K562 (cell line): Measurements from ENCODE around the gene AQP2. TPM values are rescaled to one million over a fixed set of nuclear protein-coding genes. Genes with fewer than 3 reads are reported as not detected.

Experiments used
- ATAC-seq: fragments of 200-7000 bp; cut with Tn5 transposase; 3 replicates; pipeline ENCODE4 v1.9.1; 2020; ENCODE audit warnings: moderate library complexity
- BruUV-seq: library from RNA; stranded (reverse); fragments of 400-500 nt; replicated peaks from 2 replicates; lab custom pipeline; 2021; lab: Mats Ljungman, UMichigan
- CTCF ChIA-PET: fragments of 300-600 bp; formaldehyde crosslinking; extraction: SDS; loops from one replicate; lab custom pipeline; 2021; ENCODE audit warnings: low intra/inter-chr PET ratio; lab: Yijun Ruan, JAX
- POLR2A ChIA-PET: fragments of 300-600, 350-650 bp; sonication (Branson Sonifier 250); formaldehyde crosslinking; extraction: SDS; loops from one replicate; lab custom pipeline; 2021; ENCODE audit warnings: antibody characterized with exemption, inconsistent platforms; lab: Yijun Ruan, JAX
- DNase-seq, 4 experiments: peaks; one replicate each; pipeline versions ENCODE4 v3.0.0 to v3.0.0-alpha.2; 2011 to 2018; ENCODE audit warnings: low spot score in 3 of 4, mixed read lengths in 3 of 4; ENCODE audit errors: extremely low read depth in 1 of 4
- FAIRE-seq: peaks from 2 replicates; lab custom pipeline; 2011; peaks lifted over from hg19 to GRCh38; lab: Jason Lieb, UNC
- H2AFZ ChIP-seq: 2 replicates; pipeline ENCODE4 v1.6.0; 2011; ENCODE audit warnings: low read depth, low read length, control low read depth, inconsistent platforms
- H3K27ac ChIP-seq: fragments of 200-600 bp; 3 replicates; pipeline ENCODE4 v1.8.0; 2011; ENCODE audit warnings: low read depth, mild to moderate bottlenecking, control low read depth, inconsistent platforms, low read length, moderate library complexity, mixed read lengths; ENCODE audit errors: extremely low read depth
- H3K27me3 ChIP-seq, 2 experiments: fragments of 300-600 bp in 1 of 2; 2 replicates in 1 of 2; 3 replicates in 1 of 2; pipeline versions ENCODE4 v1.6.0 to v1.8.0; 2011; ENCODE audit warnings: inconsistent platforms in 2 of 2, low read length in 2 of 2, mild to moderate bottlenecking in 1 of 2, mixed read lengths in 1 of 2, moderate library complexity in 1 of 2; ENCODE audit not compliant: control insufficient read depth in 2 of 2, insufficient read depth in 2 of 2
- H3K36me3 ChIP-seq: fragments of 300-600 bp; 3 replicates; pipeline ENCODE4 v1.8.0; 2011; ENCODE audit warnings: mild to moderate bottlenecking, low read length, inconsistent platforms; ENCODE audit not compliant: control insufficient read depth, insufficient read depth
- H3K4me1 ChIP-seq, 2 experiments: fragments of 200-600 bp in 1 of 2; replicated peaks in 1 of 2; 2 replicates in 1 of 2; 3 replicates in 1 of 2; pipeline versions ENCODE4 v1.5.1 to v1.8.0; 2011; ENCODE audit warnings: inconsistent platforms in 2 of 2, low read length in 2 of 2, mild to moderate bottlenecking in 1 of 2, mixed read lengths in 1 of 2, moderate library complexity in 1 of 2; ENCODE audit not compliant: control insufficient read depth in 2 of 2, insufficient read depth in 2 of 2
- H3K4me2 ChIP-seq: 2 replicates; pipeline ENCODE4 v1.6.1; 2011; ENCODE audit warnings: low read length, control low read depth, inconsistent platforms, mixed read lengths; ENCODE audit not compliant: insufficient read depth
- H3K4me3 ChIP-seq: fragments of 200-600 bp; sonication (generic), shearing (Covaris generic); 2 replicates; pipeline ENCODE4 v1.5.1; 2016; ENCODE audit warnings: control low read depth, inconsistent platforms
- H3K79me2 ChIP-seq: fragments of 200-600 bp; 3 replicates; pipeline ENCODE4 v1.8.0; 2011; ENCODE audit warnings: low read length, inconsistent platforms; ENCODE audit not compliant: control insufficient read depth, insufficient read depth
- H3K9ac ChIP-seq, 2 experiments: 2 replicates each; pipeline versions ENCODE4 v1.6.0 to v1.6.1; 2011; ENCODE audit warnings: low read depth in 2 of 2, low read length in 2 of 2, control low read depth in 1 of 2, inconsistent platforms in 1 of 2, mild to moderate bottlenecking in 1 of 2, mixed read lengths in 1 of 2; ENCODE audit not compliant: insufficient read depth in 1 of 2
- H3K9me1 ChIP-seq: one replicate; pipeline ENCODE4 v1.6.0; 2011; ENCODE audit warnings: inconsistent platforms, mild to moderate bottlenecking, low read length, moderate library complexity; ENCODE audit not compliant: control insufficient read depth, insufficient read depth
- H3K9me3 ChIP-seq: replicated peaks from 2 replicates; pipeline ENCODE4 v1.5.1; 2011; ENCODE audit warnings: low read depth, low read length, inconsistent platforms; ENCODE audit not compliant: control insufficient read depth, insufficient read depth
- H4K20me1 ChIP-seq: replicated peaks from 2 replicates; pipeline ENCODE4 v1.6.1; 2011; ENCODE audit warnings: low read length, inconsistent platforms, mixed read lengths; ENCODE audit not compliant: control insufficient read depth, insufficient read depth
- CHD2 ChIP-seq: IDR thresholded peaks from 2 replicates; pipeline ENCODE4 v1.6.1; 2011; ENCODE audit warnings: low read depth, low read length
- MBD1 ChIP-seq: fragments of 250-450 bp; sonication (Bioruptor Pico); IDR thresholded peaks from 2 replicates; pipeline ENCODE4 v1.8.0; 2022; ENCODE audit warnings: inconsistent platforms
- MEIS2 ChIP-seq: fragments of 450-650 bp; IDR thresholded peaks from 2 replicates; pipeline ENCODE4 v1.6.1; 2014; ENCODE audit warnings: mild to moderate bottlenecking; ENCODE audit not compliant: partially characterized antibody
- PPARD ChIP-seq: fragments of 250-450 bp; sonication (Bioruptor Pico); IDR thresholded peaks from 2 replicates; pipeline ENCODE4 v1.8.0; 2022; ENCODE audit warnings: inconsistent platforms, mild to moderate bottlenecking, moderate library complexity
- SRSF7 ChIP-seq: fragments of 200-400 bp; formaldehyde crosslinking; optimal IDR thresholded peaks from 2 replicates; pipeline ENCODE3; 2017; ENCODE audit warnings: mild to moderate bottlenecking, low read depth, low read length
- THRAP3 ChIP-seq: fragments of 450-650 bp; IDR thresholded peaks from 2 replicates; pipeline ENCODE4 v1.6.1; 2016; ENCODE audit warnings: mild to moderate bottlenecking, inconsistent platforms, borderline replicate concordance
- ZBTB33 ChIP-seq: sonication (generic); formaldehyde crosslinking; IDR thresholded peaks from 2 replicates; pipeline ENCODE4 v1.8.1; 2023; ENCODE audit warnings: mild to moderate bottlenecking, missing genetic modification reagents
- ZNF764 ChIP-seq: fragments of 250-450 bp; sonication (Bioruptor Pico); IDR thresholded peaks from 2 replicates; pipeline ENCODE4 v1.4.0; 2020; ENCODE audit warnings: low read depth, mild to moderate bottlenecking, moderate library complexity
- ZNF778 ChIP-seq: fragments of 450-650 bp; formaldehyde crosslinking; IDR thresholded peaks from 2 replicates; pipeline ENCODE4 v1.4.0; 2020; ENCODE audit warnings: mild to moderate bottlenecking, moderate library complexity
- WGBS: fragments of 100-300 bp; shearing (Covaris generic); methylation state at CpG from one replicate; pipeline ENCODE4 v1.1.6; 2016; ENCODE audit warnings: low coverage, mixed read lengths; ENCODE audit not compliant: insufficient coverage; ENCODE audit errors: missing lambda C conversion rate; 5-methylcytosine and 5-hydroxymethylcytosine counted together
- in situ Hi-C: fragments of 300-500 bp; cut with MboI; formaldehyde crosslinking; loops from 4 replicates; pipeline ENCODE4 v1.15.0; 2018; ENCODE audit warnings: inconsistent platforms, mixed read lengths
- intact Hi-C: fragments of 100-400 bp; cut with micrococcal nuclease; formaldehyde crosslinking; loops from 2 replicates; pipeline ENCODE4 v1.14.2; 2022
- polyA plus RNA-seq, 8 experiments: library from polyadenylated mRNA; depleted of rRNA in 4 of 8; stranded (reverse) in 5 of 8; unstranded in 3 of 8; fragments of >200 nt; fragmentation: Nextera tagmentation in 2 of 8; fragmentation: Illumina TruSeq in 1 of 8; extraction: Ambion mirVana in 2 of 8; extraction: Trizol in 1 of 8; gene quantifications; 2 replicates each; pipeline versions ENCODE4 v1.2.1 to v1.2.3, GENCODE V29; 2011 to 2014; ENCODE audit warnings: inconsistent platforms in 1 of 8, missing spikeins in 1 of 8
- total RNA-seq, 7 experiments: library from RNA; depleted of rRNA in 6 of 7; stranded (reverse); fragments of >200 nt in 6 of 7; fragmentation: Illumina TruSeq in 2 of 7; extraction: Trizol in 2 of 7; gene quantifications; 2 replicates each; pipeline versions ENCODE4 v1.2.1 to v1.2.3, GENCODE V29; 2011 to 2021; ENCODE audit warnings: low replicate concordance in 1 of 7
- TF ChIP-seq, protein P1 (sequence below): fragments of 250-450 bp; sonication (Bioruptor Pico); IDR thresholded peaks from 2 replicates; pipeline ENCODE4 v1.8.0; 2022; ENCODE audit warnings: moderate library complexity, mild to moderate bottlenecking, inconsistent platforms
- TF ChIP-seq, protein P2 (sequence below): fragments of 450-650 bp; IDR thresholded peaks from 2 replicates; pipeline ENCODE4 v1.6.1; 2017; ENCODE audit warnings: mild to moderate bottlenecking, moderate library complexity
- TF ChIP-seq, protein P3 (sequence below): fragments of 450-650 bp; formaldehyde crosslinking; IDR thresholded peaks from 2 replicates; pipeline ENCODE4 v1.4.0; 2020; ENCODE audit warnings: mild to moderate bottlenecking, mixed read lengths

AQP2 gene
- total and polyA plus RNA-seq, 9 of the 15 experiments (the other 6 are each of a cell fraction or from before 2014, with no cell fraction given) = not detected

DNA sequence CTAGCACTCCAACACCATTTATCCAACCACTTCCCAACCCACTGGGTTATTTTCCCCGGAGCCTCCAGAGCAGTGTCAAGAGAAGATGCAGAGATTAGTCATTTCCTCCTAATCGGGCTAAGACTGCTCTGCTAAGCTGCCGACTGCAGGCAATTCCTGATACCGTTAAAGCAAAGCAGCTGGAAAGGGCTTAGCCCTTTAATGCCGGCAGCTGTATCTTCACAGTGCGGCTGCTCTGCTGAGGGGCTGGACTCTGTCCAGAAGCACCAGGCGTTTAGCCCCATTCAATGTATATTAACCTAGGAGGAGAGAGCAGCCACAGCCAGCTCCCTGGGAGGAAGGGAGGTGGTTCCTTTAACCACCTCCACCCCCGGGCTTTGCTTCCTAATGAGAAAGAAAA lies 33.4 kb downstream of the AQP2 start:
- Histone ChIP-seq H3K9ac (no peak overlapping the region; a peak in 1 of 4 replicates), H3K4me3 (no peak overlapping the region), H3K36me3 (peaks cover 33% of the 10 kb centered on the region), H4K20me1 (peaks cover 5% of the 10 kb centered on the region), H3K27me3 (no peaks in the 10 kb centered on the region), H3K9me1 (no peaks in the 10 kb centered on the region), H3K79me2 (no peaks in the 10 kb centered on the region), H3K9me3 (no peaks in the 10 kb centered on the region), H3K4me2 (no peak overlapping the region), H2AFZ (no peak overlapping the region), H3K4me1 (peaks cover 26% of the 10 kb centered on the region in 2 experiments), H3K27ac (no peak overlapping the region)
- CTCF ChIA-PET = no interaction called here
- DNase-seq = peak in 3 of 4 experiments; percentile 30 to 80 (median 65)
- ATAC-seq = peak; percentile 88
- POLR2A ChIA-PET = interaction anchor here (0.8 to 2.1 kb wide), 7 partner anchors 9 to 310 kb away, joined by 3 to 11 read pairs (median 5); partner anchors contain the start of gene TMBIM6
- in situ Hi-C loops (no loop called here), intact Hi-C loops (loop anchor here (5.0 kb wide), 1 partner anchor 43 kb away; the partner anchor contains the start of gene RACGAP1)
- no TSS peak for BruUV-seq
- FAIRE-seq = peak; percentile 97
- 1% methylated on average over 8 of the region's 8 CpGs for WGBS
- no peak for TF ChIP-seq PPARD (CRISPR knock-in tag)
- no peak for TF ChIP-seq MBD1 (CRISPR knock-in tag)
- no peak for TF ChIP-seq SRSF7
- TF ChIP-seq THRAP3 = no peak
- no peak for TF ChIP-seq ZNF778 (CRISPR knock-in tag)
- TF ChIP-seq, protein P1, sequence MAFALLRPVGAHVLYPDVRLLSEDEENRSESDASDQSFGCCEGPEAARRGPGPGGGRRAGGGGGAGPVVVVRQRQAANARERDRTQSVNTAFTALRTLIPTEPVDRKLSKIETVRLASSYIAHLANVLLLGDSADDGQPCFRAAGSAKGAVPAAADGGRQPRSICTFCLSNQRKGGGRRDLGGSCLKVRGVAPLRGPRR (CRISPR knock-in tag) = no peak
- TF ChIP-seq, protein P2, sequence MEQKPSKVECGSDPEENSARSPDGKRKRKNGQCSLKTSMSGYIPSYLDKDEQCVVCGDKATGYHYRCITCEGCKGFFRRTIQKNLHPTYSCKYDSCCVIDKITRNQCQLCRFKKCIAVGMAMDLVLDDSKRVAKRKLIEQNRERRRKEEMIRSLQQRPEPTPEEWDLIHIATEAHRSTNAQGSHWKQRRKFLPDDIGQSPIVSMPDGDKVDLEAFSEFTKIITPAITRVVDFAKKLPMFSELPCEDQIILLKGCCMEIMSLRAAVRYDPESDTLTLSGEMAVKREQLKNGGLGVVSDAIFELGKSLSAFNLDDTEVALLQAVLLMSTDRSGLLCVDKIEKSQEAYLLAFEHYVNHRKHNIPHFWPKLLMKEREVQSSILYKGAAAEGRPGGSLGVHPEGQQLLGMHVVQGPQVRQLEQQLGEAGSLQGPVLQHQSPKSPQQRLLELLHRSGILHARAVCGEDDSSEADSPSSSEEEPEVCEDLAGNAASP = no peak
- TF ChIP-seq, protein P3, sequence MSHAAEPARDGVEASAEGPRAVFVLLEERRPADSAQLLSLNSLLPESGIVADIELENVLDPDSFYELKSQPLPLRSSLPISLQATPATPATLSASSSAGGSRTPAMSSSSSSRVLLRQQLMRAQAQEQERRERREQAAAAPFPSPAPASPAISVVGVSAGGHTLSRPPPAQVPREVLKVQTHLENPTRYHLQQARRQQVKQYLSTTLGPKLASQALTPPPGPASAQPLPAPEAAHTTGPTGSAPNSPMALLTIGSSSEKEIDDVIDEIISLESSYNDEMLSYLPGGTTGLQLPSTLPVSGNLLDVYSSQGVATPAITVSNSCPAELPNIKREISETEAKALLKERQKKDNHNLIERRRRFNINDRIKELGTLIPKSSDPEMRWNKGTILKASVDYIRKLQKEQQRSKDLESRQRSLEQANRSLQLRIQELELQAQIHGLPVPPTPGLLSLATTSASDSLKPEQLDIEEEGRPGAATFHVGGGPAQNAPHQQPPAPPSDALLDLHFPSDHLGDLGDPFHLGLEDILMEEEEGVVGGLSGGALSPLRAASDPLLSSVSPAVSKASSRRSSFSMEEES (CRISPR knock-in tag) = no peak
- TF ChIP-seq ZNF764 = no peak
- no peak for TF ChIP-seq ZBTB33
- TF ChIP-seq MEIS2 = no peak
- TF ChIP-seq CHD2 = no peak
